Cardiac fibroblast (primary cell): ENCODE measurements around the gene PLXDC2.
"Not testable (repeated sequence)": the region's sequence is repeated elsewhere in the genome, so short reads cannot be mapped to it uniquely, and the experiment has no call there.

ENCODE experiments used
- DNase-seq, 2 donors: peaks; one replicate each; pipeline versions ENCODE4 v3.0.0 to v3.0.0-alpha.2; 2010; ENCODE audit warnings: low read depth in 2 of 2
- H3K4me3 ChIP-seq, 2 donors: replicated peaks in 1 of 2; 1 replicate in 1 of 2; 2 replicates in 1 of 2; pipeline ENCODE4 v1.5.1; 2011; ENCODE audit warnings: low read depth in 2 of 2, low read length in 2 of 2, mild to moderate bottlenecking in 2 of 2, moderate library complexity in 1 of 2
- CTCF ChIP-seq: IDR thresholded peaks from one replicate; pipeline ENCODE4 v1.5.1; 2011; ENCODE audit warnings: low read depth, mild to moderate bottlenecking, low read length, inconsistent platforms

Gene PLXDC2

GRCh38 chr10:20029523-20029922 lies 213.3 kb downstream of the PLXDC2 start:
- no peak for TF ChIP-seq CTCF
- H3K4me3 ChIP-seq, result no peak overlapping the region
- DNase-seq, result no peak

GRCh38 chr10:20033476-20033875 lies 217.2 kb downstream of the PLXDC2 start:
- H3K4me3 ChIP-seq, result no peak overlapping the region
- no peak for DNase-seq
- no peak for TF ChIP-seq CTCF

GRCh38 chr10:20034732-20035131 lies 218.5 kb downstream of the PLXDC2 start:
- TF ChIP-seq CTCF, result no peak
- H3K4me3 ChIP-seq, result no peak overlapping the region
- DNase-seq, result no peak

GRCh38 chr10:20040012-20040411 lies 223.8 kb downstream of the PLXDC2 start:
- peak; percentile 49 to 51 for DNase-seq
- no peak overlapping the region for H3K4me3 ChIP-seq
- no peak for TF ChIP-seq CTCF

- no peak for TF ChIP-seq CTCF
- DNase-seq, result peak in 1 of 2 donors; percentile 15
- H3K4me3 ChIP-seq, result no peak overlapping the region
Observed at GRCh38 chr10:20041931-20042330, 225.7 kb downstream of the PLXDC2 start.

GRCh38 chr10:20045100-20045499 lies 228.9 kb downstream of the PLXDC2 start:
- not testable (repeated sequence) for DNase-seq, H3K4me3 ChIP-seq

GRCh38 chr10:20048161-20048560 lies 231.9 kb downstream of the PLXDC2 start:
- no peak for TF ChIP-seq CTCF
- H3K4me3 ChIP-seq, result no peak overlapping the region
- no peak for DNase-seq

GRCh38 chr10:20058135-20058534 lies 241.9 kb downstream of the PLXDC2 start:
- no peak overlapping the region for H3K4me3 ChIP-seq
- TF ChIP-seq CTCF, result no peak
- no peak for DNase-seq
